ENCODE measurements around the gene VDAC1.
A peak's percentile ranks its signal among the peaks of the same experiment; 100 is the strongest.
"Not testable (repeated sequence)": the region's sequence is repeated elsewhere in the genome, so short reads cannot be mapped to it uniquely, and the experiment has no call there.

VDAC1 gene

GRCh38 chr5:133963493-133964128, 41.2 kb downstream of the VDAC1 start:
- DNase-seq: no peak

DNA sequence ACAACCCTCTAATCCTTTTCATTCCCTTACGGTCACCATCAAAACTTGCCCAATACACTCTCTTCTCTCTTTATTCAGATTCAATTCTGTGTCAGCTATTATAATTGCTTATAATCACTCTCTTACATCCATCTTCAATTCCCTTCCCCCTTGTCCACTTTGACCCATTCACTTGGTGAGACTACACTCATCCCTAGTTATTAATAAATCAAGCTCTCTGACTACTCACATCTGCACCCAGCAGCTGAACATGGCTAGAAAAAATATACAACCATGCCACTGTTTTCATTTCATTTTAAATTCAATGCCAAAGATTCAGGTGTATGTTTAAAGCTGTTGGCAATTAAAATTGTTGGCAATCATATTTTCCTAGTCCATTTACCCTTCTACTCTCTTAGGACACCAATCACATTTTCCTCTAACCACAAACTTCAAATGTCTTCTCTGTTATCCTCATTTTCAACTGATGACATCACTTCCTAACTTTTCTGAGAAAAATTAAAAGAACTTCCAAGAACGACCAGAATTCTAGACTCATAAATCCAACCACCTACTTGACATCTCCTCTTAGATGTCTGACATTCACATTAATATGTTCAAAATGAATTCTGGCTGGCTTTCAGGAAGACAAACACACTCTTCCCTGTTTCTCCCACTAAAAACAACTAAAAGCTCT, 41.8 kb downstream of the VDAC1 start:
- no peak for DNase-seq

DNA sequence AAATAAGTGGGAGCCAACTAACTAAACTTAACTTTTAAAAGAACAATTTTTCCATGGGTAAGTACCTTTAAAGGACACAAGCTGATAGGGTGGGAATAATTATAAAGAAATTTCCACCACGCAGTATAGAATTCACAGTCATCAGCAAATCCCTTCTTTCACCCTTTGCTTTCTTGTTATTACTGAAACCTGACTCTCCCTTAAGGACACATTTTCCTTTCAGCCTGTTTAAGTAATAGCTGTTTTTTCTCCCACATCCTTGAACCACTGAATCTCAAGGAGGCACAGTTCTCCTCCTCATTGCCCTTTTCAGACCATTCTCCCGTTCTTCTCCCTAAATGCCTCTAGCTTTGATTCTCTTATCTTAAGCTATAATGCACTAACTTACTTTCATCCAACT, 42.6 kb downstream of the VDAC1 start:
- DNase-seq: no peak

DNA sequence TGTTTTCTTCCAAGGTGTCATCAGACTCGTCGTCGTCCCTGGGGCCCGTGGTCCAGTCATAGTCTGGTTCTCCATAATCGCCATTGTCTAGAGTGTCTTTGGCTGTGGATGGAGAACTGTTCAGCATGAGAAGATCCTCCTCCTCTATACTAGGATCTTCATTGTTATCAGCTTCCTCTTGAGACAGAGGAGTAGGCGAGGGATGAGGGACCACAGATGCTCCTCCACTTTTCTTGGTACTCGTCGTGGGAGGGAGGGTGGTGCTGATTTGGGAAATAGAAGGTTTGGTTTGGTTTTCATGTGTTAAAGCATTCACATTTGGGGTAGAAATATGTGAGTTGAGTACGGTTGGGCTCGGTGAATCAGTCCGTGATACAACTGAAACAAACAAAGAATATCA, 45.1 kb downstream of the VDAC1 start:
- no peak for DNase-seq

DNA sequence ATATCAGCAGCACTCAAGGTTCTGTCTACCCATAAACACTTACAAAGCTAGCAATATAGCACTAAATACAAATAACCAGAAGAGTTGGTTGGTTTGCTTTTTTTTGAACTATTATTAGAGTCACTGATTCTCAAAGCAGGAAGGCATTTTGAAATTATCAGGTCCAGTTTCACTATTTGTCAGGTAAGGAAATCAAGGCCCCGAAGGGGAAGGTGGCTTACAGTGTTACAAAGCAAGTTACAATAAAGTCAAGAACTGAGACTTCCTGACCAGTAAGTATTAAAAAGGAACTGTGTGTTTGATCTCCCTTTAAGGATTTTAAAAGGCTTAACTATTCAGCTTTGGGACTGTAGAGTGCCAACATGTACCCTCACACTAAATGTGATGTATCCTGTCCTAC, 47.2 kb downstream of the VDAC1 start:
- DNase-seq: no peak

GRCh38 chr5:133957080-133957479, 47.7 kb downstream of the VDAC1 start:
- DNase-seq: no peak

GRCh38 chr5:133956196-133956595, 48.6 kb downstream of the VDAC1 start:
- not testable (repeated sequence) for DNase-seq

DNA sequence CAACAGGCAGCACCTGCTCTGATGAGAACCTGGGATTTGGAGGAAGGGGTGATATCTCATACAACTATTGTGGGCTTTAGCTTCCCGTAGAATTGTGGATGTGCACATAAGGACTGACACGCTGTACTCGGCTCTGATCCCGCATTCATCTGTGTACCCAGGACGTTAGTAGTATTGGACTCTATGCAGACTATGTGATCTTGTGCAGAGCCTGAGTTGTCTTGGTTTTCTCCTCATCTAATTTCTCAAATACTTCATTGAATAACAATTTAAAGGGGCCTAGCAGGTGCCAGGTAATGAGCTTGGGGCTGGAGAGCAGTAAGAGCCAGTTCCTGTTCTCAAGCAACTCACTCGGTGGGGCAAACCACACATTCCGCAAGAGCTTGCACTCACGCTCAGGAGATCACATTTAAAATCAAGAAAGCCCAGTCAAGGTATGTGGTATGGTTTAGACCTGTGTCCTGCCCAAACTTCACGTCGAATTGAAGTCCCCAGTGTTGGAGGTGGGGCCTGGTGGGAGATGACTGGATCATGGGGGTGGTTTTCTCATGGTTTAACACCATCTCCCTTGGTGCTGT, 51.1 kb downstream of the VDAC1 start:
- no peak for DNase-seq

GRCh38 chr5:133952729-133953567, 51.8 kb downstream of the VDAC1 start:
- DNase-seq: no peak

GRCh38 chr5:133950821-133951612, 53.8 kb downstream of the VDAC1 start:
- DNase-seq: no peak

- DNase-seq: no peak
These were observed 56.1 kb downstream of the VDAC1 start for GRCh38 chr5:133948721-133949120.

- no peak for DNase-seq
These were observed 57.3 kb downstream of the VDAC1 start for GRCh38 chr5:133947431-133947841.

DNA sequence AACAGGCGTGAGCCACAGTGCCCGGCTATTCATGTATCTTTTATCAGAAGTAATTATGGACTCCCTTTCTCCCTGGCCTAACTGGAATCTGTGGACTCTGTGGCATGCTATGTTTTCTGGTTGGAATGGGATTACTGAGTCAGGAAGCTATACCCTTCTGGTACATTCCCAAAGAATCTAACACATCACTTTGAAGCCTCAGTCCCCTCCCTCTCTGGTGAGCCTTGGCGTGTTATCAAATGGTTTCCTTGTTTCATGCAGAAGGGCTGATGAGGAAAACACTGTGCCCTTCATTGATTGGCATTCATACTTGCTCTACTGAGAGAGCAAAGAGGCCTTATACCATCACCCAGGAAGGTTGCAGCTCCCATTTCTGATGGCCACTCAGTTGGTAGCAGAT, 59.2 kb downstream of the VDAC1 start:
- DNase-seq: no peak

GRCh38 chr5:133944263-133945185, 60.3 kb downstream of the VDAC1 start:
- peak; percentile 81 for DNase-seq

- DNase-seq: no peak
These were observed 61.3 kb downstream of the VDAC1 start for GRCh38 chr5:133943475-133943817.

DNA sequence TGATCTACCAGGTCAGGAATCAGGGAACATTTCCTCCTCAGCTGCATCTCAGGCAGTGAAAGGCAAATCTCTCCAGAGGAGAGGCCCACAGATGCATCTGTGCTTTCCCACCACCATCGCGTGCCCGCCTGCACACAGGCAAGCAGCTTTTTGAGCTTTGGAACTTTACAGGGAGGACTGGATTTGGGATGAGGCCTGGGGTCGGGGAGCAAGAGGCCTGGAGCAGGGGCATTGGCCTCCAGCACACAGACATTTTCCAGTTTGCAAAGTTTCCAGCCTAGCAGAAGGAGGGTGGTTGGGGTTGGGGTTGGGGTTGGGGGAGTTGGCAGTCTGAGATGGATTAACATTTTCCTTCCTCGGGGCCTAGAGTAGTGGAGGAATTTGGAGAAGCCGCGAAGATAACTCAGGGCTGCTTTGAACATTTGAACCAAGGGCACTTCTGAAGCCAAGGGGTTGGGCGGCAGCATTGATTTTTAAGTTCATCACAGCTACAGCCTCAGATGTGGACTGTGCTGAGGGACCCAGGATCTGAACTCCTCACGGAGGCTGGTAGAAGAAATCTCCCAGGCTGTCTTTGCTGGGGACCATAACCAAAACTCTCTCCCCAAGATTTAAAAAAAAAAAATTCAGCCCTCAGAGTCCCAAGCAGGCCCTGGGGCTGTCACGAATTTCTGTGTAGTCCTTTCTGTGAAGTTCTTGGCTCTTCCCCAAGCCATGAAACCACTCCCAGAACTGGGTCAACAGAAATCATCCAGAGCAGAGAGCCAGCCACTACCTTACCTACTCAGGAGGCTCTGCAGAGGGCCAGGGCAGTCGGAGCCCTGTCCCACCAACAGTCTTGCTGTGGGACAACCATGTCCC, 61.9 kb downstream of the VDAC1 start:
- DNase-seq: no peak

DNA sequence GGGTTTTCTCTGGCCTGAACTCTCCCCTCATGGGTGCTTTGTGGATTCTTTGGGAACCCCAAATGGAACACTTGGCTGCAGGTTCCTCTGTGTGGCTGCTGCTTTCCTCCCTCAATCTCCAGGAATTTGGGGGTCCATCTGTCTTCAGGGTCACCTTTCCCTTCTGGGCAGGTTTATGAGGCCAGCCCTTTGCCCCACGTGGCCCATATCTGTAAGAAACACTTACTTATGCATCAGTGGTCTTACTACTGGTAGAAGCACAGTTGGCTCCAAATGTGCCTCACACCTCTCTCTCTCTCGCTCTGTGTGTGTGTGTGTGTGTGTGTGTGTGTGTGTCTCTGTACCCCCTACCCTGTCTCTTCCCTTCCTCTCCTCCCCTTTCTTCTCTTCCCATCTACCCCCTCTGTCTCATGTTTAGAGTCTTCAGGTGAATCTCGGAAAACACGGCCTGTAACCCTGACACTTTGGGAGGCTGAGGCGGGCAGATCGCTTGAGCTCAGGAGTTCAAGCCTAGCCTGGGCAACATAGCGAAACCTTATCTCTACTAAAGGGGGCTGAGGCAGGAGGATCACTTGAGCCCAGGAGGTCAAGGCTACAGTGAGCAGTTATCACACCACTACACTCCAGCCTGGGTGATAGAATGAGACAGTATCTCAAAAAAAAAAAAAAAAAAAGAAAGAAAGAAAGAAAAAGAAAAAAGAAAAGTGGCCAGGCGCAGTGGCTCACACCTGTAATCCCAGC, 63.1 kb downstream of the VDAC1 start:
- DNase-seq: no peak

DNA sequence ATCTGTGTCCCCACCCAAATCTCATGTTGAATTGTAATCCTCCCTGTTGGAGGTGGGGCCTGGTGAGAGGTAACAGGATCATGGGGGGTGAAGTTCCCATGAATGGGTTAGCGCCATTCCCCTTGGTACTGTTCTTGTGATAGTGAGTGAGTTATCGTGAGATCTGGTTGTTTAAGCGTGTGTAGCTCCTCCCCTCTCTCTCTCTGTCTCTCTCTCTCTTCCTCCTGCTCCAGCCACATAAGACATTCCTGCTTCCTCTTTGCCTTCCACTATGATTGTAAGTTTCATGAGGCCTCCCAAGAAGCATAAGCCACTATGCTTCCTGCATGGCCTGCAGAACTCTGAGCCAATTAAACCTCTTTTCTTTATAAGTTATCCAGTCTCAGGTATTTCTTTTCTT, 65.1 kb downstream of the VDAC1 start:
- DNase-seq: no peak

- no peak for DNase-seq
These were observed 65.8 kb downstream of the VDAC1 start for GRCh38 chr5:133938929-133939328.
